ENCODE data around the gene TSPAN13.

TSPAN13 gene

GRCh38 chr7:16816824-16817223, 63.3 kb downstream of the TSPAN13 start:
- DNase-seq: no peak

GRCh38 chr7:16817536-16817935, 64.0 kb downstream of the TSPAN13 start:
- DNase-seq: peak; percentile 50

GRCh38 chr7:16818732-16819131, 65.2 kb downstream of the TSPAN13 start:
- no peak for DNase-seq

- no peak for DNase-seq
Measured at GRCh38 chr7:16822029-16822428, 68.5 kb downstream of the TSPAN13 start.

GRCh38 chr7:16826060-16826459, 72.5 kb downstream of the TSPAN13 start:
- no peak for DNase-seq

- DNase-seq: no peak
Measured at GRCh38 chr7:16833373-16833772, 79.8 kb downstream of the TSPAN13 start.

Data from HCEC 1CT (cell line).